Stimulated activated CD8-positive, alpha-beta memory T cell treated with anti-CD3 and anti-CD28 coated beads, Interleukin-4, amount 100 ng/mL, for 4 hours (primary cell): ENCODE data around the gene ETV1.

Source experiments
- DNase-seq, 2 donors: peaks; one replicate each; pipeline ENCODE4 v3.0.0-alpha.2; 2020; ENCODE audit warnings: low read depth in 2 of 2, low spot score in 1 of 2

Gene ETV1

GRCh38 chr7:13987395-13987794 lies 2.1 kb downstream of the ETV1 start:
- DNase-seq = no peak

GRCh38 chr7:13986208-13986607 lies 3.3 kb downstream of the ETV1 start:
- DNase-seq = no peak

GRCh38 chr7:13984831-13985685 lies 4.4 kb downstream of the ETV1 start:
- no peak for DNase-seq

- no peak for DNase-seq
These were observed 5.4 kb downstream of the ETV1 start for GRCh38 chr7:13984061-13984460.

GRCh38 chr7:13982940-13983677 lies 6.4 kb downstream of the ETV1 start:
- no peak for DNase-seq

GRCh38 chr7:13981070-13981469 lies 8.4 kb downstream of the ETV1 start:
- no peak for DNase-seq

- DNase-seq = no peak
These were observed 9.0 kb downstream of the ETV1 start for GRCh38 chr7:13980474-13980873.

- no peak for DNase-seq
These were observed 9.6 kb downstream of the ETV1 start for GRCh38 chr7:13979671-13980435.

GRCh38 chr7:13976594-13976993 lies 12.9 kb downstream of the ETV1 start:
- DNase-seq = no peak

GRCh38 chr7:13965077-13965476 lies 24.4 kb downstream of the ETV1 start:
- DNase-seq = no peak

GRCh38 chr7:13963925-13964324 lies 25.5 kb downstream of the ETV1 start:
- no peak for DNase-seq

- DNase-seq = no peak
These were observed 34.0 kb downstream of the ETV1 start for GRCh38 chr7:13955494-13955893.

GRCh38 chr7:13953368-13953767 lies 36.1 kb downstream of the ETV1 start:
- DNase-seq = no peak

- no peak for DNase-seq
These were observed 36.5 kb downstream of the ETV1 start for GRCh38 chr7:13952921-13953320.

GRCh38 chr7:13949939-13950338 lies 39.5 kb downstream of the ETV1 start:
- no peak for DNase-seq

- no peak for DNase-seq
These were observed 40.0 kb downstream of the ETV1 start for GRCh38 chr7:13949445-13949844.

GRCh38 chr7:13948019-13948801 lies 41.3 kb downstream of the ETV1 start:
- no peak for DNase-seq

GRCh38 chr7:13947535-13947934 lies 41.9 kb downstream of the ETV1 start:
- DNase-seq = no peak

- no peak for DNase-seq
These were observed 43.3 kb downstream of the ETV1 start for GRCh38 chr7:13946181-13946580.

- DNase-seq = no peak
These were observed 43.8 kb downstream of the ETV1 start for GRCh38 chr7:13945670-13946069.

GRCh38 chr7:13933536-13933935 lies 55.9 kb downstream of the ETV1 start:
- DNase-seq = no peak
